K562 (cell line): ENCODE results near the gene HDLBP. TPM values are rescaled to one million over a fixed set of nuclear protein-coding genes. Genes with fewer than 3 reads are reported as not detected.

Source experiments
- ATAC-seq: fragments of 200-7000 bp; cut with Tn5 transposase; 3 replicates; pipeline ENCODE4 v1.9.1; 2020; ENCODE audit warnings: moderate library complexity
- BruUV-seq: library from RNA; stranded (reverse); fragments of 400-500 nt; replicated peaks from 2 replicates; lab custom pipeline; 2021; lab: Mats Ljungman, UMichigan
- CTCF ChIA-PET: fragments of 300-600 bp; formaldehyde crosslinking; extraction: SDS; loops from one replicate; lab custom pipeline; 2021; ENCODE audit warnings: low intra/inter-chr PET ratio; lab: Yijun Ruan, JAX
- POLR2A ChIA-PET: fragments of 300-600, 350-650 bp; sonication (Branson Sonifier 250); formaldehyde crosslinking; extraction: SDS; loops from one replicate; lab custom pipeline; 2021; ENCODE audit warnings: antibody characterized with exemption, inconsistent platforms; lab: Yijun Ruan, JAX
- DNase-seq, 4 experiments: peaks; one replicate each; pipeline versions ENCODE4 v3.0.0 to v3.0.0-alpha.2; 2011 to 2018; ENCODE audit warnings: low spot score in 3 of 4, mixed read lengths in 3 of 4; ENCODE audit errors: extremely low read depth in 1 of 4
- FAIRE-seq: peaks from 2 replicates; lab custom pipeline; 2011; peaks lifted over from hg19 to GRCh38; lab: Jason Lieb, UNC
- H2AFZ ChIP-seq: 2 replicates; pipeline ENCODE4 v1.6.0; 2011; ENCODE audit warnings: low read depth, low read length, control low read depth, inconsistent platforms
- H3K27ac ChIP-seq: fragments of 200-600 bp; 3 replicates; pipeline ENCODE4 v1.8.0; 2011; ENCODE audit warnings: low read depth, mild to moderate bottlenecking, control low read depth, inconsistent platforms, low read length, moderate library complexity, mixed read lengths; ENCODE audit errors: extremely low read depth
- H3K27me3 ChIP-seq, 2 experiments: fragments of 300-600 bp in 1 of 2; 2 replicates in 1 of 2; 3 replicates in 1 of 2; pipeline versions ENCODE4 v1.6.0 to v1.8.0; 2011; ENCODE audit warnings: inconsistent platforms in 2 of 2, low read length in 2 of 2, mild to moderate bottlenecking in 1 of 2, mixed read lengths in 1 of 2, moderate library complexity in 1 of 2; ENCODE audit not compliant: control insufficient read depth in 2 of 2, insufficient read depth in 2 of 2
- H3K36me3 ChIP-seq: fragments of 300-600 bp; 3 replicates; pipeline ENCODE4 v1.8.0; 2011; ENCODE audit warnings: mild to moderate bottlenecking, low read length, inconsistent platforms; ENCODE audit not compliant: control insufficient read depth, insufficient read depth
- H3K4me1 ChIP-seq, 2 experiments: fragments of 200-600 bp in 1 of 2; replicated peaks in 1 of 2; 2 replicates in 1 of 2; 3 replicates in 1 of 2; pipeline versions ENCODE4 v1.5.1 to v1.8.0; 2011; ENCODE audit warnings: inconsistent platforms in 2 of 2, low read length in 2 of 2, mild to moderate bottlenecking in 1 of 2, mixed read lengths in 1 of 2, moderate library complexity in 1 of 2; ENCODE audit not compliant: control insufficient read depth in 2 of 2, insufficient read depth in 2 of 2
- H3K4me2 ChIP-seq: 2 replicates; pipeline ENCODE4 v1.6.1; 2011; ENCODE audit warnings: low read length, control low read depth, inconsistent platforms, mixed read lengths; ENCODE audit not compliant: insufficient read depth
- H3K4me3 ChIP-seq: fragments of 200-600 bp; sonication (generic), shearing (Covaris generic); 2 replicates; pipeline ENCODE4 v1.5.1; 2016; ENCODE audit warnings: control low read depth, inconsistent platforms
- H3K79me2 ChIP-seq: fragments of 200-600 bp; 3 replicates; pipeline ENCODE4 v1.8.0; 2011; ENCODE audit warnings: low read length, inconsistent platforms; ENCODE audit not compliant: control insufficient read depth, insufficient read depth
- H3K9ac ChIP-seq, 2 experiments: 2 replicates each; pipeline versions ENCODE4 v1.6.0 to v1.6.1; 2011; ENCODE audit warnings: low read depth in 2 of 2, low read length in 2 of 2, control low read depth in 1 of 2, inconsistent platforms in 1 of 2, mild to moderate bottlenecking in 1 of 2, mixed read lengths in 1 of 2; ENCODE audit not compliant: insufficient read depth in 1 of 2
- H3K9me1 ChIP-seq: one replicate; pipeline ENCODE4 v1.6.0; 2011; ENCODE audit warnings: inconsistent platforms, mild to moderate bottlenecking, low read length, moderate library complexity; ENCODE audit not compliant: control insufficient read depth, insufficient read depth
- H3K9me3 ChIP-seq: replicated peaks from 2 replicates; pipeline ENCODE4 v1.5.1; 2011; ENCODE audit warnings: low read depth, low read length, inconsistent platforms; ENCODE audit not compliant: control insufficient read depth, insufficient read depth
- H4K20me1 ChIP-seq: replicated peaks from 2 replicates; pipeline ENCODE4 v1.6.1; 2011; ENCODE audit warnings: low read length, inconsistent platforms, mixed read lengths; ENCODE audit not compliant: control insufficient read depth, insufficient read depth
- CBFB ChIP-seq: sonication (generic); formaldehyde crosslinking; IDR thresholded peaks from 2 replicates; pipeline ENCODE4 v1.4.0; 2020; ENCODE audit warnings: mild to moderate bottlenecking, missing genetic modification reagents
- E2F3 ChIP-seq: fragments of 250-450 bp; sonication (Bioruptor Pico); IDR thresholded peaks from 2 replicates; pipeline ENCODE4 v1.4.0; 2020; ENCODE audit warnings: mild to moderate bottlenecking
- HDGF ChIP-seq: fragments of 450-650 bp; IDR thresholded peaks from 2 replicates; pipeline ENCODE4 v1.6.1; 2016
- ZNF318 ChIP-seq, 2 experiments: fragments of 450-650 bp; IDR thresholded peaks; 2 replicates each; pipeline ENCODE4 v1.6.1; 2016; ENCODE audit warnings: mild to moderate bottlenecking in 2 of 2, borderline replicate concordance in 1 of 2, low read depth in 1 of 2, moderate library complexity in 1 of 2
- ZNF79 ChIP-seq: fragments of 250-450 bp; sonication (Bioruptor Pico); IDR thresholded peaks from 2 replicates; pipeline ENCODE4 v1.4.0; 2020; ENCODE audit warnings: low read depth, mild to moderate bottlenecking, moderate library complexity
- WGBS: fragments of 100-300 bp; shearing (Covaris generic); methylation state at CpG from one replicate; pipeline ENCODE4 v1.1.6; 2016; ENCODE audit warnings: low coverage, mixed read lengths; ENCODE audit not compliant: insufficient coverage; ENCODE audit errors: missing lambda C conversion rate; 5-methylcytosine and 5-hydroxymethylcytosine counted together
- in situ Hi-C: fragments of 300-500 bp; cut with MboI; formaldehyde crosslinking; loops from 4 replicates; pipeline ENCODE4 v1.15.0; 2018; ENCODE audit warnings: inconsistent platforms, mixed read lengths
- intact Hi-C: fragments of 100-400 bp; cut with micrococcal nuclease; formaldehyde crosslinking; loops from 2 replicates; pipeline ENCODE4 v1.14.2; 2022
- polyA plus RNA-seq, 8 experiments: library from polyadenylated mRNA; depleted of rRNA in 4 of 8; stranded (reverse) in 5 of 8; unstranded in 3 of 8; fragments of >200 nt; fragmentation: Nextera tagmentation in 2 of 8; fragmentation: Illumina TruSeq in 1 of 8; extraction: Ambion mirVana in 2 of 8; extraction: Trizol in 1 of 8; gene quantifications; 2 replicates each; pipeline versions ENCODE4 v1.2.1 to v1.2.3, GENCODE V29; 2011 to 2014; ENCODE audit warnings: inconsistent platforms in 1 of 8, missing spikeins in 1 of 8
- total RNA-seq, 7 experiments: library from RNA; depleted of rRNA in 6 of 7; stranded (reverse); fragments of >200 nt in 6 of 7; fragmentation: Illumina TruSeq in 2 of 7; extraction: Trizol in 2 of 7; gene quantifications; 2 replicates each; pipeline versions ENCODE4 v1.2.1 to v1.2.3, GENCODE V29; 2011 to 2021; ENCODE audit warnings: low replicate concordance in 1 of 7

HDLBP gene
- total and polyA plus RNA-seq, 9 of the 15 experiments (the other 6 are each of a cell fraction or from before 2014, with no cell fraction given): 24.4 to 378 (median 146) TPM

- Histone ChIP-seq H3K9ac (no peak overlapping the region), H3K27me3 (peaks cover 7 to 38% of the 10 kb centered on the region in 2 experiments; a peak in 4 of 5 replicates), H3K27ac (no peak overlapping the region), H3K4me3 (no peak overlapping the region), H2AFZ (no peak overlapping the region), H3K9me1 (no peaks in the 10 kb centered on the region), H3K4me1 (peaks cover 0 to 20% of the 10 kb centered on the region in 2 experiments; a peak in 2 of 5 replicates), H3K36me3 (no peaks in the 10 kb centered on the region), H3K79me2 (no peaks in the 10 kb centered on the region), H3K9me3 (no peaks in the 10 kb centered on the region), H3K4me2 (no peak overlapping the region), H4K20me1 (no peaks in the 10 kb centered on the region)
- ATAC-seq (no peak), DNase-seq (no peak), FAIRE-seq (no peak)
- in situ Hi-C loops (no loop called here), intact Hi-C loops (no loop called here)
- TF ChIP-seq HDGF: no peak
- no peak for TF ChIP-seq ZNF79
- no peak for TF ChIP-seq ZNF318 (IDR thresholded peaks at IDR 0.05; ENCODE audit: borderline replicate concordance in 1 of 2, low read depth in 1 of 2)
- TF ChIP-seq CBFB: no peak
- TF ChIP-seq E2F3: no peak
- WGBS: 2% methylated on average over 6 of the region's 6 CpGs
- POLR2A ChIA-PET: interaction anchor here (0.6 kb wide), 1 partner anchor 59 kb away, joined by 3 read pairs; the partner anchor contains the start of gene PASK
- BruUV-seq: no TSS peak
- CTCF ChIA-PET: no interaction called here
Measured at GRCh38 chr2:241207641-241208040, 107.8 kb downstream of the HDLBP start.
